Ovary (tissue), 3 donors: Measurements from ENCODE around the gene PPM1M.

Source experiments
- POLR2A ChIP-seq: fragments of 450-650 bp; IDR thresholded peaks from one replicate; pipeline ENCODE4 v1.6.1; 2017; ENCODE audit warnings: antibody characterized with exemption, mild to moderate bottlenecking, moderate library complexity
- TF ChIP-seq, protein P1 (sequence below), 3 donors: fragments of 450-650 bp in 2 of 3; fragments of 200-600 bp in 1 of 3; IDR thresholded peaks; one replicate each; pipeline versions ENCODE4 v1.5.1 to v1.8.0; 2016 to 2022; ENCODE audit warnings: antibody characterized with exemption in 3 of 3, mild to moderate bottlenecking in 1 of 3
- donor health status: DM: no; HTN: no; CAD: no.

DNA sequence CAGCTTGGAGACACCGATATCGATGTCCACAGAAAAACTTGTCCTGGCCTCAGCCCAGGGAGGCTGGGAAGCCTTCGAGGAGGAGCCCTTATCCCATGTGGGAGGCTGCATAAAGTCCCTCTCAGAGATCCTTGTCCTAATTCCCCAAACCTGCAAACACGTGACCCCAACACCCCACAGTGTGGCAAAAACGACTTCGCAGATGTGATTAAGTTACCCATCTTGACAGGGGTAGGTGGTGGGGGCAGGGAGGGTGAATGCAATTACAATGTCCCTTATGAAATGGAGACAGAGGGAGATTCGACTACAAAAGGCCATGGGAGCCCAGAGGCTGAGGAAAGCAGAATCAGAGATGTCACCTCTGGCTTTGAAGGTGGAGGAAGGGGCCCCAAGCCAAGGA lies 17.8 kb upstream of the PPM1M start:
- TF ChIP-seq, protein P1, sequence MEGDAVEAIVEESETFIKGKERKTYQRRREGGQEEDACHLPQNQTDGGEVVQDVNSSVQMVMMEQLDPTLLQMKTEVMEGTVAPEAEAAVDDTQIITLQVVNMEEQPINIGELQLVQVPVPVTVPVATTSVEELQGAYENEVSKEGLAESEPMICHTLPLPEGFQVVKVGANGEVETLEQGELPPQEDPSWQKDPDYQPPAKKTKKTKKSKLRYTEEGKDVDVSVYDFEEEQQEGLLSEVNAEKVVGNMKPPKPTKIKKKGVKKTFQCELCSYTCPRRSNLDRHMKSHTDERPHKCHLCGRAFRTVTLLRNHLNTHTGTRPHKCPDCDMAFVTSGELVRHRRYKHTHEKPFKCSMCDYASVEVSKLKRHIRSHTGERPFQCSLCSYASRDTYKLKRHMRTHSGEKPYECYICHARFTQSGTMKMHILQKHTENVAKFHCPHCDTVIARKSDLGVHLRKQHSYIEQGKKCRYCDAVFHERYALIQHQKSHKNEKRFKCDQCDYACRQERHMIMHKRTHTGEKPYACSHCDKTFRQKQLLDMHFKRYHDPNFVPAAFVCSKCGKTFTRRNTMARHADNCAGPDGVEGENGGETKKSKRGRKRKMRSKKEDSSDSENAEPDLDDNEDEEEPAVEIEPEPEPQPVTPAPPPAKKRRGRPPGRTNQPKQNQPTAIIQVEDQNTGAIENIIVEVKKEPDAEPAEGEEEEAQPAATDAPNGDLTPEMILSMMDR (IDR thresholded peaks at IDR 0.05), result no peak
- no peak for TF ChIP-seq POLR2A
